GM19025 (cell line): ENCODE data around the gene CES2.
"Not testable (repeated sequence)": the region's sequence is repeated elsewhere in the genome, so short reads cannot be mapped to it uniquely, and the experiment has no call there.

Experiments
- ATAC-seq: cut with Tn5 transposase; IDR thresholded peaks from one replicate; pipeline ENCODE4 v1.9.1; 2021; ENCODE audit warnings: mild to moderate bottlenecking, low read depth, moderate library complexity; ENCODE audit not compliant: unreplicated experiment

CES2 gene

GRCh38 chr16:66934138-66934838, 1.0 kb upstream of the CES2 start, which contains the start of gene CIAO2B:
CIAO2B (minus strand) TSS chr16:66934402; CDS start chr16:66934364, 38 bp downstream.
- peak; percentile 78 for ATAC-seq

GRCh38 chr16:66934839-66935313, 440 bp upstream of the CES2 start:
- not testable (repeated sequence) for ATAC-seq

- no peak for ATAC-seq
These were observed 1.1 kb downstream of the CES2 start for GRCh38 chr16:66936462-66936861.

GRCh38 chr16:66936889-66937554, 1.7 kb downstream of the CES2 start:
- no peak for ATAC-seq

GRCh38 chr16:66937725-66938337, 2.5 kb downstream of the CES2 start:
- ATAC-seq = no peak

GRCh38 chr16:66939366-66939765, 4.0 kb downstream of the CES2 start:
- no peak for ATAC-seq

- ATAC-seq = no peak
These were observed 4.9 kb downstream of the CES2 start for GRCh38 chr16:66940236-66940635.

GRCh38 chr16:66942981-66943380, 7.7 kb downstream of the CES2 start:
- no peak for ATAC-seq

GRCh38 chr16:66943426-66944053, 8.2 kb downstream of the CES2 start:
- no peak for ATAC-seq

- no peak for ATAC-seq
These were observed 8.7 kb downstream of the CES2 start for GRCh38 chr16:66944054-66944441.

- not testable (repeated sequence) for ATAC-seq
These were observed 9.7 kb downstream of the CES2 start for GRCh38 chr16:66944971-66945370.

GRCh38 chr16:66945939-66946338, 10.6 kb downstream of the CES2 start:
- ATAC-seq = no peak

GRCh38 chr16:66946541-66946940, 11.2 kb downstream of the CES2 start:
- ATAC-seq = no peak

- no peak for ATAC-seq
These were observed 11.6 kb downstream of the CES2 start for GRCh38 chr16:66946974-66947301.

GRCh38 chr16:66947302-66948065, 12.2 kb downstream of the CES2 start:
- no peak for ATAC-seq

GRCh38 chr16:66948134-66948836, 13.0 kb downstream of the CES2 start:
- no peak for ATAC-seq

GRCh38 chr16:66948837-66949225, 13.5 kb downstream of the CES2 start:
- no peak for ATAC-seq

GRCh38 chr16:66949472-66949871, 14.2 kb downstream of the CES2 start:
- no peak for ATAC-seq

GRCh38 chr16:66950437-66950836, 15.1 kb downstream of the CES2 start:
- ATAC-seq = no peak
